ENCODE data around the gene MYO10.

- no peak for TF ChIP-seq CTCF (IDR thresholded peaks at IDR 0.05)
- TF ChIP-seq POLR2A (IDR thresholded peaks at IDR 0.05) = no peak
These were observed 132.3 kb downstream of the MYO10 start for GRCh38 chr5:16803831-16804230.
